ENCODE results near the gene IPCEF1. TPM values are rescaled to one million over a fixed set of nuclear protein-coding genes. Genes with fewer than 3 reads are reported as not detected.

The IPCEF1 gene
- total RNA-seq, 2 experiments from 2014 or later, result 10.5 to 14.2 TPM

GRCh38 chr6:154139892-154140291 lies 216.7 kb downstream of the IPCEF1 start:
- ChIA-PET POLR2A (no interaction called here), CTCF (interaction anchor here (1.9 kb wide), 1 partner anchor 14 kb away, joined by 8 read pairs; no protein-coding TSS in a partner anchor)
- intact Hi-C loops (cut with micrococcal nuclease), result no loop called here
- no peaks in the 10 kb centered on the region for H3K36me3 Mint-ChIP-seq
- no peaks in the 10 kb centered on the region for H3K4me1 Mint-ChIP-seq (ENCODE audit: low read depth)
- no peak for DNase-seq
- no peaks in the 10 kb centered on the region for H3K27me3 Mint-ChIP-seq
- H3K9me3 Mint-ChIP-seq, result no peaks in the 10 kb centered on the region
- no peak overlapping the region for H3K27ac Mint-ChIP-seq
- H3K4me3 Mint-ChIP-seq, result no peak overlapping the region

- no peak overlapping the region for H3K4me3 Mint-ChIP-seq
- no peaks in the 10 kb centered on the region for H3K36me3 Mint-ChIP-seq
- H3K27ac Mint-ChIP-seq, result no peak overlapping the region
- H3K9me3 Mint-ChIP-seq, result no peaks in the 10 kb centered on the region
- H3K4me1 Mint-ChIP-seq (ENCODE audit: low read depth), result no peaks in the 10 kb centered on the region
- no peaks in the 10 kb centered on the region for H3K27me3 Mint-ChIP-seq
- intact Hi-C loops (cut with micrococcal nuclease), result no loop called here
- ChIA-PET CTCF (no interaction called here), POLR2A (no interaction called here)
- DNase-seq, result no peak
Measured at GRCh38 chr6:154138793-154139192, 217.8 kb downstream of the IPCEF1 start.

GRCh38 chr6:154134471-154135147 lies 222.0 kb downstream of the IPCEF1 start:
- no peak overlapping the region for H3K4me3 Mint-ChIP-seq
- intact Hi-C loops (cut with micrococcal nuclease), result no loop called here
- CTCF ChIA-PET, result no interaction called here

GRCh38 chr6:154127657-154128056 lies 228.9 kb downstream of the IPCEF1 start:
- intact Hi-C loops (cut with micrococcal nuclease), result no loop called here
- ChIA-PET CTCF (no interaction called here), POLR2A (no interaction called here)
- no peaks in the 10 kb centered on the region for H3K9me3 Mint-ChIP-seq
- no peaks in the 10 kb centered on the region for H3K36me3 Mint-ChIP-seq
- H3K27ac Mint-ChIP-seq, result no peak overlapping the region
- H3K4me1 Mint-ChIP-seq (ENCODE audit: low read depth), result no peaks in the 10 kb centered on the region
- DNase-seq, result no peak
- no peak overlapping the region for H3K4me3 Mint-ChIP-seq
- peaks cover 3% of the 10 kb centered on the region for H3K27me3 Mint-ChIP-seq

More at GRCh38 chr6:154134471-154135147, 222.0 kb downstream of the IPCEF1 start:
- no peak for DNase-seq
- H3K27ac Mint-ChIP-seq, result no peak overlapping the region
- no peaks in the 10 kb centered on the region for H3K27me3 Mint-ChIP-seq
- no peaks in the 10 kb centered on the region for H3K4me1 Mint-ChIP-seq (ENCODE audit: low read depth)
- no peaks in the 10 kb centered on the region for H3K9me3 Mint-ChIP-seq
- POLR2A ChIA-PET, result no interaction called here
- H3K36me3 Mint-ChIP-seq, result no peaks in the 10 kb centered on the region

GRCh38 chr6:154125421-154125820 lies 231.2 kb downstream of the IPCEF1 start:
- peaks cover 3% of the 10 kb centered on the region for H3K27me3 Mint-ChIP-seq
- H3K36me3 Mint-ChIP-seq, result no peaks in the 10 kb centered on the region
- no peak for DNase-seq
- no peak overlapping the region for H3K27ac Mint-ChIP-seq
- ChIA-PET POLR2A (no interaction called here), CTCF (no interaction called here)
- intact Hi-C loops (cut with micrococcal nuclease), result no loop called here
- no peaks in the 10 kb centered on the region for H3K9me3 Mint-ChIP-seq
- no peak overlapping the region for H3K4me3 Mint-ChIP-seq
- H3K4me1 Mint-ChIP-seq (ENCODE audit: low read depth), result no peaks in the 10 kb centered on the region

GRCh38 chr6:154123155-154123956 lies 233.2 kb downstream of the IPCEF1 start:
- ChIA-PET POLR2A (no interaction called here), CTCF (no interaction called here)
- intact Hi-C loops (cut with micrococcal nuclease), result no loop called here
- Mint-ChIP-seq H3K27me3 (peaks cover 5% of the 10 kb centered on the region), H3K9me3 (no peaks in the 10 kb centered on the region), H3K4me1 (ENCODE audit: low read depth) (no peaks in the 10 kb centered on the region), H3K36me3 (no peaks in the 10 kb centered on the region), H3K4me3 (no peak overlapping the region), H3K27ac (no peak overlapping the region)
- no peak for DNase-seq

GRCh38 chr6:154122195-154122925 lies 234.2 kb downstream of the IPCEF1 start:
- Mint-ChIP-seq H3K9me3 (no peaks in the 10 kb centered on the region), H3K27me3 (peaks cover 5% of the 10 kb centered on the region), H3K36me3 (no peaks in the 10 kb centered on the region), H3K27ac (no peak overlapping the region), H3K4me1 (ENCODE audit: low read depth) (no peaks in the 10 kb centered on the region), H3K4me3 (no peak overlapping the region)
- ChIA-PET POLR2A (no interaction called here), CTCF (no interaction called here)
- DNase-seq, result no peak
- intact Hi-C loops (cut with micrococcal nuclease), result no loop called here

- no peak for DNase-seq
- ChIA-PET CTCF (no interaction called here), POLR2A (interaction anchor here (0.5 kb wide), 1 partner anchor 35 kb away, joined by 3 read pairs; no protein-coding TSS in a partner anchor)
- Mint-ChIP-seq H3K27me3 (peaks cover 3% of the 10 kb centered on the region), H3K9me3 (no peaks in the 10 kb centered on the region), H3K36me3 (no peaks in the 10 kb centered on the region), H3K4me3 (no peak overlapping the region), H3K4me1 (ENCODE audit: low read depth) (no peaks in the 10 kb centered on the region), H3K27ac (no peak overlapping the region)
- intact Hi-C loops (cut with micrococcal nuclease), result no loop called here
Measured at GRCh38 chr6:154117485-154117884, 239.1 kb downstream of the IPCEF1 start.

GRCh38 chr6:154113392-154113791 lies 243.2 kb downstream of the IPCEF1 start:
- no peaks in the 10 kb centered on the region for H3K9me3 Mint-ChIP-seq
- ChIA-PET CTCF (interaction anchor here (0.9 kb wide), 1 partner anchor 854 kb away, joined by 4 read pairs; no protein-coding TSS in a partner anchor), POLR2A (no interaction called here)
- no peaks in the 10 kb centered on the region for H3K36me3 Mint-ChIP-seq
- no peak for DNase-seq
- no peaks in the 10 kb centered on the region for H3K4me1 Mint-ChIP-seq (ENCODE audit: low read depth)
- no peak overlapping the region for H3K4me3 Mint-ChIP-seq
- no peak overlapping the region for H3K27ac Mint-ChIP-seq
- peaks cover 6% of the 10 kb centered on the region for H3K27me3 Mint-ChIP-seq
- intact Hi-C loops (cut with micrococcal nuclease), result no loop called here

GRCh38 chr6:154112181-154112809 lies 244.3 kb downstream of the IPCEF1 start:
- CTCF ChIA-PET, result interaction anchor here (0.9 to 1.0 kb wide), 2 partner anchors 278 to 853 kb away, joined by 3 to 4 read pairs; no protein-coding TSS in a partner anchor
- no peak overlapping the region for H3K4me3 Mint-ChIP-seq
- no peaks in the 10 kb centered on the region for H3K9me3 Mint-ChIP-seq
- no peak for DNase-seq
- H3K4me1 Mint-ChIP-seq (ENCODE audit: low read depth), result no peaks in the 10 kb centered on the region
- POLR2A ChIA-PET, result no interaction called here
- intact Hi-C loops (cut with micrococcal nuclease), result no loop called here
- H3K27me3 Mint-ChIP-seq, result peaks cover 10% of the 10 kb centered on the region
- no peak overlapping the region for H3K27ac Mint-ChIP-seq
- no peaks in the 10 kb centered on the region for H3K36me3 Mint-ChIP-seq

GRCh38 chr6:154111025-154111424 lies 245.6 kb downstream of the IPCEF1 start:
- ChIA-PET POLR2A (no interaction called here), CTCF (no interaction called here)
- H3K4me3 Mint-ChIP-seq, result no peak overlapping the region
- peaks cover 10% of the 10 kb centered on the region for H3K27me3 Mint-ChIP-seq
- H3K4me1 Mint-ChIP-seq (ENCODE audit: low read depth), result no peaks in the 10 kb centered on the region
- no peak overlapping the region for H3K27ac Mint-ChIP-seq
- no peaks in the 10 kb centered on the region for H3K9me3 Mint-ChIP-seq
- intact Hi-C loops (cut with micrococcal nuclease), result no loop called here
- no peaks in the 10 kb centered on the region for H3K36me3 Mint-ChIP-seq
- no peak for DNase-seq

GRCh38 chr6:154106251-154106650 lies 250.4 kb downstream of the IPCEF1 start:
- CTCF ChIA-PET, result no interaction called here
- Mint-ChIP-seq H3K27ac (no peak overlapping the region), H3K9me3 (peaks cover 2% of the 10 kb centered on the region), H3K4me3 (no peak overlapping the region), H3K4me1 (ENCODE audit: low read depth) (no peaks in the 10 kb centered on the region), H3K36me3 (no peaks in the 10 kb centered on the region), H3K27me3 (peaks cover 9% of the 10 kb centered on the region)
- no peak for DNase-seq
- POLR2A ChIA-PET, result no interaction called here
- intact Hi-C loops (cut with micrococcal nuclease), result no loop called here

Measured in activated CD4-positive, alpha-beta memory T cell treated with anti-CD3 and anti-CD28 coated beads for 36 hours (primary cell).